ENCODE measurements around the gene PRDM15.

DNA sequence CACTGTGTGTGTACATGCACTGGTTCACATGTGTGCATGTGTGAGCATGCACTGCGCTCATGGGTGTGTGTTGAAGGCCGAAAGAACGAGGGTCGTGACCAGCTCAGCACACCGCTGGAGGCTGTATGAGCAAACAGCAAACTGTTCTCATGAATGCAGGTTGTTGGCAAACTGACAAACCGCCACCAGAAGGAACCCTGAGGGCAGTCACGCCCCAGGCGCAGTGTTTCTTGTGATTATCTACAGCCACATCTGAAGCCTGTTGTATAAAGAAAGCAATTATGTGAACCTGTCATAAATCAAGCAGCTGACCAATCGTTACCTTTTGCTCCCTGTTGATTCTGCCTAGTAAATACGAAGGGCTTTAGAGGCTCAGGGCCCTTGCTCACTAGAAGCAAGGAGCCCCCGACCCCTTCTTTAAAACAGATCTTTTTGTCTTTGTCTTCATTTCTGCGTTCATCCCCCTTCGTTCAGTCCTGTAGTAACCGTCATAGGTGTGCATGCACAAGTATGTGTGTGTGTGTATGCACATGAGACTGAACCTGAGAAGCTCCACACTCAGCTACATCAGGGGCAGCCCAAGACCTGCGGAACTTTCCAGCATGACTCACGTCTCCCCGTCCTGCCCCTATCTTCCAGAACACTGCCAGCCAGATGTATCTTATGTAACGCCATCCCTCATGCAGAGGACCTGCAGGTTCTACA, 95.5 kb downstream of the PRDM15 start:
- TF ChIP-seq, protein P1, sequence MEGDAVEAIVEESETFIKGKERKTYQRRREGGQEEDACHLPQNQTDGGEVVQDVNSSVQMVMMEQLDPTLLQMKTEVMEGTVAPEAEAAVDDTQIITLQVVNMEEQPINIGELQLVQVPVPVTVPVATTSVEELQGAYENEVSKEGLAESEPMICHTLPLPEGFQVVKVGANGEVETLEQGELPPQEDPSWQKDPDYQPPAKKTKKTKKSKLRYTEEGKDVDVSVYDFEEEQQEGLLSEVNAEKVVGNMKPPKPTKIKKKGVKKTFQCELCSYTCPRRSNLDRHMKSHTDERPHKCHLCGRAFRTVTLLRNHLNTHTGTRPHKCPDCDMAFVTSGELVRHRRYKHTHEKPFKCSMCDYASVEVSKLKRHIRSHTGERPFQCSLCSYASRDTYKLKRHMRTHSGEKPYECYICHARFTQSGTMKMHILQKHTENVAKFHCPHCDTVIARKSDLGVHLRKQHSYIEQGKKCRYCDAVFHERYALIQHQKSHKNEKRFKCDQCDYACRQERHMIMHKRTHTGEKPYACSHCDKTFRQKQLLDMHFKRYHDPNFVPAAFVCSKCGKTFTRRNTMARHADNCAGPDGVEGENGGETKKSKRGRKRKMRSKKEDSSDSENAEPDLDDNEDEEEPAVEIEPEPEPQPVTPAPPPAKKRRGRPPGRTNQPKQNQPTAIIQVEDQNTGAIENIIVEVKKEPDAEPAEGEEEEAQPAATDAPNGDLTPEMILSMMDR (conservative IDR thresholded peaks at IDR 0.05; ENCODE audit: low read length) = no peak
- no peak for TF ChIP-seq EZH2phosphoT487 (IDR thresholded peaks at IDR 0.05; ENCODE audit: borderline replicate concordance)
